Astrocyte of the spinal cord (primary cell): Measurements from ENCODE around the gene PPP2R1B.

ENCODE experiments used
- DNase-seq: peaks from one replicate; pipeline ENCODE4 v3.0.0; 2011; ENCODE audit warnings: low read depth, low spot score
- H3K4me3 ChIP-seq: 2 replicates; pipeline ENCODE4 v1.5.1; 2011; ENCODE audit warnings: low read depth, mild to moderate bottlenecking, low read length, moderate library complexity
- CTCF ChIP-seq: IDR thresholded peaks from 2 replicates; pipeline ENCODE4 v1.5.1; 2012; ENCODE audit warnings: low read depth, mild to moderate bottlenecking, low read length, inconsistent platforms
- in situ Hi-C: cut with HindIII; loops from 2 replicates; pipeline ENCODE4 v1.10.0; 2017; ENCODE audit warnings: low sequenced_read_pairs

Gene PPP2R1B

GRCh38 chr11:111724615-111725129, 41.5 kb downstream of the PPP2R1B start:
- DNase-seq = no peak
- TF ChIP-seq CTCF = no peak
- H3K4me3 ChIP-seq = no peak overlapping the region
- in situ Hi-C loops = no loop called here

- in situ Hi-C loops = no loop called here
- no peak for TF ChIP-seq CTCF
- DNase-seq = no peak
- no peak overlapping the region for H3K4me3 ChIP-seq
Observed at GRCh38 chr11:111723595-111723994, 42.6 kb downstream of the PPP2R1B start.

GRCh38 chr11:111722501-111722900, 43.7 kb downstream of the PPP2R1B start:
- H3K4me3 ChIP-seq = no peak overlapping the region
- DNase-seq = no peak
- TF ChIP-seq CTCF = no peak
- in situ Hi-C loops = no loop called here

- no peak for DNase-seq
- in situ Hi-C loops = no loop called here
- TF ChIP-seq CTCF = no peak
- H3K4me3 ChIP-seq = no peak overlapping the region
Observed at GRCh38 chr11:111720801-111721494, 45.2 kb downstream of the PPP2R1B start.

- DNase-seq = peak; percentile 42
- H3K4me3 ChIP-seq = no peak overlapping the region
- no peak for TF ChIP-seq CTCF
- in situ Hi-C loops = no loop called here
Observed at GRCh38 chr11:111719379-111719778, 46.8 kb downstream of the PPP2R1B start.

- TF ChIP-seq CTCF = no peak
- no peak overlapping the region for H3K4me3 ChIP-seq
- DNase-seq = no peak
- in situ Hi-C loops = no loop called here
Observed at GRCh38 chr11:111718859-111719258, 47.3 kb downstream of the PPP2R1B start.
